GM19328 (cell line): Measurements from ENCODE around the gene CTIF.

Experiments
- ATAC-seq: cut with Tn5 transposase; IDR thresholded peaks from one replicate; pipeline ENCODE4 v1.9.1; 2021; ENCODE audit warnings: mild to moderate bottlenecking, moderate library complexity; ENCODE audit not compliant: unreplicated experiment

CTIF gene

GRCh38 chr18:48617844-48618497 is 79.1 kb downstream of the CTIF start:
- no peak for ATAC-seq

GRCh38 chr18:48619016-48619415 is 80.2 kb downstream of the CTIF start:
- no peak for ATAC-seq

GRCh38 chr18:48619501-48619900 is 80.7 kb downstream of the CTIF start:
- ATAC-seq: no peak

- no peak for ATAC-seq
These were observed 81.2 kb downstream of the CTIF start for GRCh38 chr18:48620071-48620470.

- no peak for ATAC-seq
These were observed 82.4 kb downstream of the CTIF start for GRCh38 chr18:48621240-48621639.

GRCh38 chr18:48621815-48622555 is 83.2 kb downstream of the CTIF start:
- ATAC-seq: no peak

- ATAC-seq: no peak
These were observed 84.1 kb downstream of the CTIF start for GRCh38 chr18:48622911-48623431.

GRCh38 chr18:48623468-48624235 is 84.8 kb downstream of the CTIF start:
- ATAC-seq: no peak

GRCh38 chr18:48624856-48625255 is 86.0 kb downstream of the CTIF start:
- no peak for ATAC-seq

- no peak for ATAC-seq
These were observed 88.4 kb downstream of the CTIF start for GRCh38 chr18:48627216-48627615.

- ATAC-seq: no peak
These were observed 91.0 kb downstream of the CTIF start for GRCh38 chr18:48629730-48630324.

- ATAC-seq: no peak
These were observed 93.0 kb downstream of the CTIF start for GRCh38 chr18:48631851-48632250.

GRCh38 chr18:48632676-48633257 is 93.9 kb downstream of the CTIF start:
- ATAC-seq: no peak

GRCh38 chr18:48634491-48634890 is 95.7 kb downstream of the CTIF start:
- ATAC-seq: no peak

- ATAC-seq: no peak
These were observed 96.1 kb downstream of the CTIF start for GRCh38 chr18:48634975-48635374.

GRCh38 chr18:48635806-48636205 is 97.0 kb downstream of the CTIF start:
- no peak for ATAC-seq

- ATAC-seq: no peak
These were observed 97.6 kb downstream of the CTIF start for GRCh38 chr18:48636436-48636835.

GRCh38 chr18:48637081-48637990 is 98.5 kb downstream of the CTIF start:
- no peak for ATAC-seq

- ATAC-seq: no peak
These were observed 99.6 kb downstream of the CTIF start for GRCh38 chr18:48638451-48638850.
